Measurements from ENCODE around the gene TMEM218. TPM values are rescaled to one million over a fixed set of nuclear protein-coding genes. Genes with fewer than 3 reads are reported as not detected.

TMEM218 gene
- total RNA-seq, 4 donors from 2014 or later: 9.9 to 19.9 (median 14.6) TPM

GRCh38 chr11:125139778-125140177, 28.4 kb upstream of the TMEM218 start:
- H3K9me3 ChIP-seq: no peaks in the 10 kb centered on the region
- no peaks in the 10 kb centered on the region for H3K36me3 ChIP-seq
- peaks cover 4% of the 10 kb centered on the region for H3K4me1 ChIP-seq
- peaks cover 36% of the 10 kb centered on the region for H3K27me3 ChIP-seq
- no peak overlapping the region for H3K4me3 ChIP-seq
- no peak for DNase-seq (ENCODE audit: low spot score in 2 of 2)
- 66% methylated on average over 3 of the region's 3 CpGs for WGBS
- H3K27ac ChIP-seq: no peak overlapping the region
- no peak for TF ChIP-seq POLR2AphosphoS5 (IDR thresholded peaks at IDR 0.05)
- TF ChIP-seq EP300 (IDR thresholded peaks at IDR 0.05): no peak
- TF ChIP-seq POLR2A (IDR thresholded peaks at IDR 0.05): no peak

DNA sequence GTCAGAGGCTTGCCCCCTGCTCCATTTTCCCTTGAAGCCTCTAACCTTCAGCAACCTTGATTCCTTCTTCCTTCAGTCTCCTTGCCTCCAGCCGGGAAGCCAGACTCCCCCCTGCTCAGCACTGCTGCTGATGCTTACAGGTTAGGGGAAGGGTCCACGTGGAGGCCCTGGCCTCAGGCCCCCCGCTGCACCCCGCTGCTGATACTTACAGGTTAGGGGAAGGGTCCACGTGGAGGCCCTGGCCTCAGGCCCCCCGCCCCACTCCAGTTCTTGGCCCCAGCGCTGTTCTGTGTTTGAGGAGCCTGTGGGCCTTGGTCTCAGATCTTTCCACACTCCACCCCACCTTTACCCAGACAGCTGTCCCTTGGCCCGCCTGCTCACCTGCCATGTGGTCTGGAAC, 27.5 kb upstream of the TMEM218 start:
- DNase-seq (ENCODE audit: low spot score in 2 of 2): no peak
- H3K9me3 ChIP-seq: no peaks in the 10 kb centered on the region
- H3K36me3 ChIP-seq: no peaks in the 10 kb centered on the region
- 88% methylated on average over 6 of the region's 8 CpGs for WGBS
- peaks cover 4% of the 10 kb centered on the region for H3K4me1 ChIP-seq
- H3K27ac ChIP-seq: no peak overlapping the region
- H3K27me3 ChIP-seq: peaks cover 36% of the 10 kb centered on the region
- no peak overlapping the region for H3K4me3 ChIP-seq
- TF ChIP-seq POLR2A (IDR thresholded peaks at IDR 0.05) (no peak), POLR2AphosphoS5 (IDR thresholded peaks at IDR 0.05) (no peak), EP300 (IDR thresholded peaks at IDR 0.05) (no peak)
- TF ChIP-seq, protein P1, sequence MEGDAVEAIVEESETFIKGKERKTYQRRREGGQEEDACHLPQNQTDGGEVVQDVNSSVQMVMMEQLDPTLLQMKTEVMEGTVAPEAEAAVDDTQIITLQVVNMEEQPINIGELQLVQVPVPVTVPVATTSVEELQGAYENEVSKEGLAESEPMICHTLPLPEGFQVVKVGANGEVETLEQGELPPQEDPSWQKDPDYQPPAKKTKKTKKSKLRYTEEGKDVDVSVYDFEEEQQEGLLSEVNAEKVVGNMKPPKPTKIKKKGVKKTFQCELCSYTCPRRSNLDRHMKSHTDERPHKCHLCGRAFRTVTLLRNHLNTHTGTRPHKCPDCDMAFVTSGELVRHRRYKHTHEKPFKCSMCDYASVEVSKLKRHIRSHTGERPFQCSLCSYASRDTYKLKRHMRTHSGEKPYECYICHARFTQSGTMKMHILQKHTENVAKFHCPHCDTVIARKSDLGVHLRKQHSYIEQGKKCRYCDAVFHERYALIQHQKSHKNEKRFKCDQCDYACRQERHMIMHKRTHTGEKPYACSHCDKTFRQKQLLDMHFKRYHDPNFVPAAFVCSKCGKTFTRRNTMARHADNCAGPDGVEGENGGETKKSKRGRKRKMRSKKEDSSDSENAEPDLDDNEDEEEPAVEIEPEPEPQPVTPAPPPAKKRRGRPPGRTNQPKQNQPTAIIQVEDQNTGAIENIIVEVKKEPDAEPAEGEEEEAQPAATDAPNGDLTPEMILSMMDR (IDR thresholded peaks at IDR 0.05): no peak

GRCh38 chr11:125136001-125136400, 24.6 kb upstream of the TMEM218 start:
- TF ChIP-seq, protein P1 (IDR thresholded peaks at IDR 0.05): no peak
- TF ChIP-seq POLR2AphosphoS5 (IDR thresholded peaks at IDR 0.05) (no peak), POLR2A (IDR thresholded peaks at IDR 0.05) (no peak), EP300 (IDR thresholded peaks at IDR 0.05) (no peak)
- Histone ChIP-seq H3K4me1 (no peaks in the 10 kb centered on the region), H3K27ac (no peak overlapping the region), H3K9me3 (no peaks in the 10 kb centered on the region), H3K4me3 (no peak overlapping the region), H3K27me3 (peaks cover 20% of the 10 kb centered on the region), H3K36me3 (no peaks in the 10 kb centered on the region)
- no peak for DNase-seq (ENCODE audit: low spot score in 2 of 2)

- 83% methylated on average over 7 of the region's 7 CpGs for WGBS
- Histone ChIP-seq H3K4me3 (no peak overlapping the region), H3K36me3 (no peaks in the 10 kb centered on the region), H3K27ac (no peak overlapping the region), H3K9me3 (no peaks in the 10 kb centered on the region), H3K4me1 (no peaks in the 10 kb centered on the region), H3K27me3 (peaks cover 15% of the 10 kb centered on the region)
- no peak for DNase-seq (ENCODE audit: low spot score in 2 of 2)
- no peak for TF ChIP-seq POLR2AphosphoS5 (IDR thresholded peaks at IDR 0.05)
- no peak for TF ChIP-seq POLR2A (IDR thresholded peaks at IDR 0.05)
- TF ChIP-seq, protein P1 (IDR thresholded peaks at IDR 0.05): no peak
- no peak for TF ChIP-seq EP300 (IDR thresholded peaks at IDR 0.05)
These were observed 21.2 kb upstream of the TMEM218 start for GRCh38 chr11:125132596-125132995.

GRCh38 chr11:125132071-125132470, 20.6 kb upstream of the TMEM218 start:
- no peak for DNase-seq (ENCODE audit: low spot score in 2 of 2)
- H3K9me3 ChIP-seq: no peaks in the 10 kb centered on the region

More at GRCh38 chr11:125132071-125132470, 20.6 kb upstream of the TMEM218 start:
- TF ChIP-seq, protein P1 (IDR thresholded peaks at IDR 0.05): no peak
- TF ChIP-seq EP300 (IDR thresholded peaks at IDR 0.05): no peak
- no peak for TF ChIP-seq POLR2A (IDR thresholded peaks at IDR 0.05)
- TF ChIP-seq POLR2AphosphoS5 (IDR thresholded peaks at IDR 0.05): no peak
- H3K27me3 ChIP-seq: peaks cover 19% of the 10 kb centered on the region
- H3K4me1 ChIP-seq: no peaks in the 10 kb centered on the region
- no peak overlapping the region for H3K4me3 ChIP-seq
- WGBS: 80% methylated on average over 1 of the region's 1 CpG
- no peaks in the 10 kb centered on the region for H3K36me3 ChIP-seq
- no peak overlapping the region for H3K27ac ChIP-seq

Measured in suprapubic skin (tissue), 4 donors.